Mesenteric fat pad (tissue), 1 donor: ENCODE measurements around the gene STK33. TPM values are rescaled to one million over a fixed set of nuclear protein-coding genes. Genes with fewer than 3 reads are reported as not detected.

Source experiments
- DNase-seq: peaks from one replicate; pipeline ENCODE4 v3.0.0-alpha.2; 2020; ENCODE audit warnings: low spot score
- total RNA-seq: library from RNA; stranded (reverse); fragmentation: NEBNext Ultra II Directional; extraction: Animal tissue kit (Norgen Biotek cat#: 25700); gene quantifications from one replicate; pipeline ENCODE4 v1.2.1, GENCODE V29; 2021
- donor health status: DM: yes; HTN: yes; CAD: no.

The STK33 gene
- total RNA-seq, 1 donor from 2014 or later, result 1.3 TPM

DNA sequence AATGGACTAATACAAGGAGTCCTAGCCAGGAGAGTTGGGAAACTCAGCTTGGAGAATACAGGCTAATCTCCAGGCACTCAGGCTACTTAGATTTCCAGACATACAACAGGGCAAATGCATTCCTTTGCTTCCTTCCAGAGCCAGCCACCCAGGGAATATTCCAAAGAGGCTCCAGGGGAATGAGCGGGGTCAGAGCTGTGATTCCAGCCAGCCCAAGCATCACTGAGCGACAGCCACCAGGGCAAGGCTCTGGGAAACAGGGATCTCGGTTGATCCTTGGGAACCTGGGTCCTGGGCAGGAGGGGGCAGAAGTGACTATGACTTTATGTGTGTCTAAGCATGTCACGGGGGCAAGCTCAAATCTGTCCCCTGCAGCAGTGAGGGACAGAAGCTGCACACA is 218.1 kb downstream of the STK33 start:
- DNase-seq, result no peak

DNA sequence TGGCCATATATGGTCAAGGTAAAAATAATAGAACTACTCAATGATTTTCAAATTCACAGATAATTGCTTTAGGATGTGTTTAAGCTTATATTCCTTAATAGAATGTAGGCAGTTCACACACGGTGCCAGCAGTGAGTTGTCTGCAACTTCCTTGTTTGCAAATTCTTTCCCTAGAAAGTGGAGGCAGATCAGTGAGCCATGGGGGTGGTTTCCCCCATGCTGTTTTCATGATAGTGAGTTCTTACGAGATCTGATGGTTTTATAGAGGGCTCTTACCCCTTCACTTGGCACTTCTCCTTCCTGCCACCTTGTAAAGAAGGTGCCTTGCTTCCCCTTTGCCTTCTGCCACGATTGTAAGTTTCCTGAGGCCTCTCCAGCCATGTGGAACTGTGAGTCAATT is 218.6 kb downstream of the STK33 start:
- DNase-seq, result no peak

DNA sequence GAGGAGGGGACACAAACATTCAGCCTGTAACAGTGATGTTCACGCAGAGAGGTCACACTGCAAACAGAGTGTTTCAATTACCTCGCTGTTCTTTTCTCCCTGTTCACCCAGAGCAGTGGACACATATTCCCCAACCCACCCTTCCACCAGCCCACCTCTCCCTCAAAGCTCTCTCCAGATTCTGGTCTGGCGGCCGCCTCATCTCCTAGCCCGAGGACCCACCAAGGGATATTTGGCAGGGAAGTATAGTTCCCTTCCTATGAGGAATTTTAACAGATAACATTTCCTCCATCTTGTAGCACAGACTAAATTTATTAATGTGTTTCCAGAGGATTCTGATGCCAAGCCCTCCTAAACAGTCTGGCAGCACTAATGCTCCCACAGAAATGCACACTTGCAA is 219.3 kb downstream of the STK33 start:
- peak; percentile 68 for DNase-seq

DNA sequence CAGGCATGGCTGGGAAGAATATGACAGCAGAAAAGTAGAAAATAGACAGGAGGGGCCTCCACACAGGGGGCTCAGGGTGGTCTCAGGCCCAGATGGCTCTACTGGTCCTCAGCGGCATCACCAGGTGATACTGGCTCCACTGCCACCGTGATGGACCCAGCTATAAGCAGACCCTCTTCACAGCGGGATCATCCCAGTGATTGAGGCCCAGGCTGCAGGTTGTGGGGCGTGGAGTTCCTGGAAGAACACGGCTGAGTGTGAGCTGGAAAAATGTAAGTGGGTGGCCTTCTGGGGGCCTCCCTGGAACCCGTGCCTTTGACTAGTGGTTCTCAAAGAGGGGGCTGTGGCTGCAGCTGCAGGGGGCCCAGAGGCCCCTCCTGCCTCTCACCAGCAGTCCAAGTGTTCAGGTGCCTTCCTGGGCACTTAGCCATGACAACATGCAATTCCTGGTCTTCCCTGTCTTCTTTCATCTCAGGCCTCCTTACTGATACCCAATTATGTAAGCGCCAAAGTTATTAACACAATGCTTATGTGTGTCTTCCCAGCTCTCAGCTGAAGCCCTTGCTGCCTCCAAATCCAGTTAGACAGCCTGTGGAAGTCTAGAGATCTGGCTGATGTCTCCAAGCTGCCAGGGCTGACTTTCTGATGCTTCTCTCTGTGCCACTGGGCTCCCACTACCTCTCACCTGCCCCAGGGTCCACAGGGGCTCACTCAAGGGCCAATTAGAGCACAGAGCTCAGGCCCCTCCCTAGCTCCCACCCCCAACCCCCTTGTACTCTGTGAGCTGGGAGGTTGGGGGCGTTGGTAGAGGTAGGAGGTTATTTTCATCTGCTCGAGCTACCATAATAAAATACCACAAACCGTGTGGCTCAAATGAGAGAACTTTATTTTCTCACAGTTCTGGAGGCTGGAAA is 220.3 kb downstream of the STK33 start:
- peak; percentile 59 for DNase-seq

DNA sequence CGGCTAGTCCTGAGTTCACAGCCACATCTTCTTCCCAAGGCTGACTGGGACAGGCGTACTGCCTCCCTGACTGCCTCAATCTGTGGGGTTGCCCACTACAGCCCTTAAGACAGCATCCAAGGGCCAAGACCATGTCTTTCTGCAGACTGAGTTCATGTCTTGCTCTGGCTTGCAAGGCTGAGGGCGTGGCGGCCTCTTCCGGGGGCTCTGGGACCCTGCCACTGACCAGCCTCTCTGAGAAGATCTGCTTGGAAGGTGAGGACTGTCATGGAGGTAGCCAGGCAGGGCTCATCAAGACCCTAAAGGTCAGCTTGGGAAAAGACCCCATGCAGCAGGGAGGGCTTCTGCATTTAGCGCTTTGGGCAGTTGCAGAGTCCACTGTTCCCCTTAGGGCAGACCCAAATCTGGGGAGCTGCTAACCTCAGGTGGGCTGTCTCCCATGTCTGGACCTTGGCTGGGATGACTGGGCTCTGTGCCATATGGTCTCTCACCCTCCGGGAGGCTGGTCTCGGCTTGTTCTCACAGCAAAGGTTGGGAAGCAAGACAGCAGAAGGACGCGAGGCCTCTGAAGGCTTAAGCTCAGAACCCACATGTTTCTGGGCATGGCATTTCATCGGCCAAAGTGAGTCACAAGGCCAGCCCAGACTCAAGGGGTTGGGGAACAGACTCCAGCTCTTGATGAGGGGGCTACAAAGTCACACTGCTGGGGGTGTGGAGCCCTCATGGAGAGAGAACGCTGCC is 221.2 kb downstream of the STK33 start:
- DNase-seq, result peak; percentile 65

DNA sequence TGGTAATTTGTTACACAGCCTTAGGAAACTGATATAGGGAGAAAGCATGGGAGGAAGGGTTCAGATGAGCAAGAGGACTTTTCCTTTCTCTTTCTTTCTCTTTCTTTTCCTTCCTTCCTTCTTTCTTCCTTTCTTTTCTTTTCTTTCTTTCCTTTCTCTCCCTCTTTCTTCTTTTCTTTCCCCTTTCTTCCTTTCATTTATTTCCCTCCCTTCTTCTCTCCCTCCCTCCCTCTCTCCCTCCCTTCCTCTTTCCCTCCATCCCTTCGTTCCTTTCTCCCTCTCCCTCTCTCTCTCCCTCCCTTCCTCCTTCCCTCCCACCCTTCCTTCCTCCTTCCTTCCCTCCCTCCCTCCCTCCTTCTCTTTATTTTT is 222.5 kb downstream of the STK33 start:
- DNase-seq, result no peak

DNA sequence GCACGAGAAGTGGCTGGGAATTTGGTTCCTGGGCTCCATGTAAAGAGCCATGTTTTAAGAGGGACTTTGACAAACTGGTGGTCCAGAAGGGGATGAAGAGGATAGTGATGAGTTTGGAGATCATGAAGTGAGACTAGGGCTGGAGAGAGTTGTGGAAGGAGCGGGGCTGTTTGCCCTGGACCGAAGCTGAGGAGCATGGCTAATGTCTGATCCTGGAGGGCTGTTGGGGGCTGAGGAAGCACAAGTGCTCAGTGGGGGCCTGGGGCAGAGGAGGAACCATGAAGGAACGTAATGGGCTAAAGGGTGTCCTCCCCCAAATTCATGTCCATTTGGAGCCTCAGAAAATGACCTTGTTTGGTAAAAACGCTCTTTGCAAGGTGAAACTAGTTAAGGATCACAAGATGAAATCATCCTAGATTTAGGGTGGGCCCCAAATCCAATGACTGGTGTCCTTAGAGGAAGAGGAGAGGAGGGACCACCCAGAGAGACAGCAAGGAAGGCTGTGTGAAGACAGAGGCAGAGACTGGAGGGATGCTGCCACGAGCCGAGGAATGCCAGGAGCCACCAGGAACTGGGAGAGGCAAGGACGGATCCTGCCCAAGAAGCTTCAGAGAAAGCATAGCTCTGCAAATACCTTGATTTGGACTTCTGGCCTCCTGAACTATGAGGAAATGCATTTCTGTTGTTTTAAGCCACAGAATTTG is 223.1 kb downstream of the STK33 start:
- DNase-seq, result peak; percentile 11

DNA sequence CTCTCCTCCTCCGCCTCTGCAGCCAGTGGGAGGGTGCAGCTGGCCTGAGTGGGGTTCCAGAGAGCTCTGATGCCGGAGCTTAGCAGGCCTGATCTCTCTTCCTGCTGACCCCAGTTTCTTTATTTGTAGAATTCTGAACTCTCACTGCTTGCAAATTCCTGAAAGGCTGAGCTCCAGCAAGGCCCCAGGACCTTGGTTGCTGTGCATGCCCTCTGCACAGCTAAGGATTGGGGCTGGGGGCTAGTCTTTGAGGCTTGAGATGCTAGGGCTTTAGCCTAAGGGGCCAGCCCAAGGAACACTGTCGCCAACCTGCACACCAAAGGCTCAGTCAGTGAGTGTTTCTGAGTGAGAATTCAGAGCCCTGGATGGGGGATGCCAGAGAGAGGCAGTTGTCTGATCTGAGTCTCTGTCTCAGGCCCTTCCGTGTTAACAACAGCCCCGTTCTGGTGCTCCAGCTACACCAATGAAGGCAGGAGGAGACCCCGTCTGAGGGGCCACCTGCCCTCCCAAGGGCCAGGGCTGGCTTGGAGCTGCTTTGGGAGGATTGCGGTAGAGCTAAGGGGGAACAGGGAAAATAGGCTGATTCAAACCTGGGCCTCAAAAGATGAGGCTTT is 224.3 kb downstream of the STK33 start:
- peak; percentile 65 for DNase-seq

DNA sequence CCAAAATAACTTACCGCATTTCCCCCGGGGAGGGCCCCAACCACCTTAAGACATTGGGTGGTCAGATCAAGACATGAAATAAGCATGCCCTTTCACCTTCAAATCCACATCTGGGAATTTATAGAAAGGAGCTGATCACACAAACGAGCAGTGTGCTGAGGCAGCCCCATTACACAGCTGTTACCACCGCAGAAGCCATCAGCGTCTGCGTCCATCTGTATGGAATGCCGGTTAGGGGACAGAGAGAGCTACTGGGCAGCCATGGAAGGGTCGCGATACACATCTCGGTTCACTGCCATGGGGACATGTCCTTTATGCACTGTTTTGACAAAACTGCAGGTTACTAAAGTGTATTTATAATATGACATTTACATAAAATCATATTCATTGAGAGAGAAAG is 225.3 kb downstream of the STK33 start:
- DNase-seq, result no peak

DNA sequence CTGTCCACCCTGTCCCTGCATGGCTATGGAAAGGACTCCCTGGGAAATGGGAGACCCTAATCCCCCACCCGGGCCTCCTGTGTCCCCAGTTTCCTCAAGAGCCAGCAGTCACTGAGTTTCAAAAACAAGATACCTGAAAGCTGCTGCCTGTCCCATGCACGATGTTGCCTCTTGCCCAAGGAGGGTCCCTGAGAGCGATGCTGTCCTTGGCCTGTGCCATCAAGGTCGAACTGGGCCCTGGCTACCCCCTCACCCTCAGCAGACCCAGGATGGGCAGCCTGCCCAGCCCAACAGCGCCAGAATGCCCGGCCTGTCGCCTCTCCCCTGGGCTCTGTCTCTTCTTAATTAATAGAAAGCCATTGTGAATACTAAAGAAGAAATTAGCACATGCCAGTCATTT is 225.8 kb downstream of the STK33 start:
- DNase-seq, result no peak

DNA sequence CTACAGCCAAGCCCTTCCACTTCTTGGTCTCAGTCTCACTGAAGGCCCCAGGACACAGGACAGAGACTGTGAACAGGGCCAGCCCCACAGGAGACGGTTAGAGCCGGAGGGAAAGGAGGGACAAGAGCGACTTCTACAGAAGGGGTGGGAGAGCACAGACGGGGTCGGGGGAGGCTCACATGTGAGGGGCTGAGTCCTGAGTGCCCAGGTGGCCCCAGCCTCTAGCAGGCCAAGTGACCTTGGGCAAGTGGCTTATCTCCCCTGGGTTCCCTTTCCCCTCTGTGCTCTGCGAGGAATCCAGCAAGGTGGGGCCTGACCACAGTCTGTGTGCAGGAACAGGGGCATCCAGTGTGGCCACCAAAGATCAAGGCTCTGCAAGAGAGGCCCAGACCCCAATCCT is 227.7 kb downstream of the STK33 start:
- no peak for DNase-seq

DNA sequence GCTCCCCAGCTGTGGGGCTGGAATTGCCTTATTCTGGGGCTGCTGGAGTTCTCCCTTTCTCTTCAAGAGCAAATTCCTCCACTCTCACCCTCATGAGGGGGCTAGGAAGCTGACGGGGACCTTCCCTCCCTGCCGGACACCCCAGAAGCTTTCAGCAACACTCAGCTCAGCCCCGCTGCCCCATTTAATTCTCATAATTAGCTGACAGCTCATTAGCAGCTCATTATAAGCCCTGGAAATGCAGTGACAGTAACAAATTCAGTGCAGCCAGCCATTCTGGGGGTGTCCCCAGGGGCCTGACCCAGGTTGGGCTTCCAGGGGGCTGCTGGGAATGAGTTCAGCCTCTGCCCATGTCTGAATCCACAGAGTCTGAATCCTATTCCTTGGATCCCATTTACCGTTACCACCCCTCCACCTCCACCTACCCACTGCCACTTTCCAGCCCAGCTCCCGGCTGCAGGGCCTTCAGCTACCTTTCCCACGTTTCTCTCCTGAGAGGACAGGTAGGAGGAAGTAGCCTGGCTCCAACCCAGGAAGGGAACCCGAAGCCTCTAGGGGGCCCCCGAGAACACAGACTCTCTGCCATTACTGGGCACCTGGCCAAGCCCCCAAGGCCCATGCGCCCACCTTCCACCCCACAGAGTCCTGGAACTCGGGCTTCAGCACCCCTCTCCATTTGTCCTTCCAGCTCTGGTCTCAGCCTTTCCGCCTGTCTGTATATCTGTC is 228.6 kb downstream of the STK33 start:
- no peak for DNase-seq

DNA sequence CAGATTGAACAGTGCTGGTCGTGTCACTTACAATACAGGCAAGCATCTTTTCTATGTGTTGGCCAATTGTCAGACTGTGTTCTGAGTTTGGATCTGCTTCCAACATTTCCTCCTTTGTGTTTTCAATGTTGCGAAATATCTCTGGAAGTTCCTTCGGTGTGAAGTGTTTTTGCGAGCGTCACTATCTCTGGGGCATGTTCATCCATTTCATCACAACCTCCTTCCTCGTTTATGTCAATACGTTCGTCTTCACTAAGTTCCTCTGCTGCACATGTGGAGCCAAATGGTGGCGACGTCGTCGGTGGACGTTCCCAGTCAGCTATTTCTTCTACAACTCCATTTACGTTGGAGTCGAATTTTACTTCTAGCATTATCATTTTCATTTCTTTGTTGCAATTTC is 230.1 kb downstream of the STK33 start:
- DNase-seq, result no peak

DNA sequence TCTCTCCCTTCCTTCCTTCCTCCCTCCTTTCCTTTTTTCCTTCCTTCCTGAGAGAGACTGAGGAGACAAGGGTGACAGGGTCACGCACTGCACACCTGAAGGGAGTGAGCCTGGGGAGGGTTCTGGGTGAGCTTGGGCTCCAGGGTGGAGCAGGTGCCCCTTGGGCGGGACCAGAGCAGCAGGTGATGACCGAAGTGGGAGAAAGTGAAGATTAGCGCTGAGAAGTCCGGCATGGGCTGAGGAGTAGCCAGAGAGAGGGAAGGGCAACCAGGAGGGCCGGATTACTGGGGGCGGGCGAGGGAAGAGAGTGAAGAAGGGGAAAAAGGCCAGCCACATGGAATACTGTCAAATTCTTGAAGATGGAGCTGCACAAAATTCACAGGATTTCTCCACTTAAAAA is 231.1 kb downstream of the STK33 start:
- no peak for DNase-seq

DNA sequence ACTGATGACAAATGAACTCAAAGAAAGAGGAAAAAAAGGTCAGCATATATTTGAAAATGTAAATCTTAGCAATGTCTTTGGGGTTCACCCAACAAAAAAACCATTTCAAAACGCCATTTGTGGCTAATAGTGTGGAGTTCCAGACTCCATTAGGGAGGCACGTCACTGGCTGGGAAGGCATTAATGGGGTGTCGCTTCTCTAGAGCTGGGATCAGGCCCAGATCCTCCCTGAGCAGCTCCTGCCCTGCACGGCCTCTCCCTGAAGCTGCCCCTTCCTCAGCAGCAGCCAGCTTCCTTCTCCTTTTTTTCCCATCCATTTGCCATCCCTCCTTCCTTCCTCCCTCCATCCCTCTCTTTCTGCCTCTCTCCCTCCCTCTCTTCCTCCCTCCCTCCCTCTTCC is 231.5 kb downstream of the STK33 start:
- no peak for DNase-seq

DNA sequence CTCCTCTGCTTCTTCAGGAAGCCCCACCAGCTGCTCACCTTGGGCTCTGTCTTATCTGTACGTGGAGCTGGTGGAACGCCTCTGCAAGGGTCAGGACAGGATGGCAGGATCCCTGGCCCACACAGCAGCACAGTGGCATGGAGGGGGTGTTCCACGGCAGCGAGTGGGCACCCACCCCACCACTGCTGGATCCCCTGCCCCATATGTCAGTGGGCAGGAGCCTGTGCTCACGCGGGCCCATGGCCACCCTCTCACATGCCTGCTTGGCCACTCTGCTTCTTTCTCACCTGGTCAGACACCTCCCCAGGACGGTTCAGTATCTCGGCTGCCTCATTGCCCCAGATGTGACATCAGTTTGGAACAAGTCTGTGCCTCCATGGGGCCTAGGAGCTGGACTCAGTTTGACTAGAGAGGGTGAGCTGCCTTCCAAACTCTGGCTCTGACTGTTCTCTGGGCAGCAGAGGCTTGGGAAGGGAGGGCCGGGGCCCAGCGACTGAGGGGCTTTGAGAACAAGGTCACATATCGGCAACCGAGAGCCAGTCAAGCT is 232.3 kb downstream of the STK33 start:
- no peak for DNase-seq

DNA sequence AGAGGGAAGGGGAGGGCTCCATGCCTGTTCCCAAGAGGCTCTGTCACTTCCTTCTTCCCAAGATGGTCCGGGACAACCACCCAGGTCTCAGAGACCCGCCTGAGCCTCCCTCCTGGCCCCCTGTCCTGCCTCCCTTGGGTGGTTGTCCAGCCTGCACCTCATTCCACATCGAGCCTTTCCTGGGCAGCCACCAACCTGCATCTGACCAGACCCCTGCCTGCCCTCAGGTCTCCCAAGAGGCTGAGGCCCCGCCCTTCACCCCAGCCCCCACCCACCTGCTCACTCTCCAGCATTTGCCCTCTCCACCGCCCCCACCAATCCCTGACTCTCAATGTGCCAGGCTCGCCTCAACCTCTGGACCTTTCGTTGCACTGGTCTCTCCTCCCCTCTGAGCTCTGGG is 232.8 kb downstream of the STK33 start:
- DNase-seq, result no peak

DNA sequence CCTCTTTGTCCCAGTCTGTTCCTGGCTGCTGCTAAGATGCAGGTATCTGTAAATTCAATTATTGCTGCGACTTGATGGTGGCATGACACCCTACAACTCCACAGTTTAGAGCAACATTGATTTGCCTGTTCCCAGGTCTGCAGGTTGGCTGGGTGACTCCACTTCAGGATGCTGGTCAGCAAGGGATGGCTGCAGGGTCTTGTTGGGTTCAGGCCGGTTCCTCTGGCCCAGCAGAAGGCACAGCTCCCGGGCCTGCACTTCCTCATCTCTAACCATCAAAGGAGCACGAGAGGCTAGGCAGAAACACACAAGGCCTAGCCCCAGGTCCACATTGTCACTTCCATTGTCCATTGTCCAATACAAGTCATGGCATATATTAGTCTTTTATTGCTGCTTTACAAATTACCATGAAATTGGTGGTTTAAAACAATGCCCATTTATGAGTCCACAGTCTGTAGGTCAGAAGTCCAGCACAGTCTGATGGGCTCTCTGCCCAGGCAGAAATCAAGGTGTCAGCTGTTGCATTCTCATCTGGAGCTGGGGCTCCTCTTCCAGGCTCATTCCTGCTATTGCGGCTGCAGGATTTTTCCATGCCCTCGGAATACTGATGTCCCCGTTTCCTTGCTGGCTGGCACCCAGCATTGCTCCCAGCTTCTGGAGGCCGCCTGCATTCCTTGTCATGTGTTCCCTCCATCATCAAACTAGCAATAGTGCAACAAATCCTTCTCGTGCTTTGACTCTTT is 233.8 kb downstream of the STK33 start:
- no peak for DNase-seq

DNA sequence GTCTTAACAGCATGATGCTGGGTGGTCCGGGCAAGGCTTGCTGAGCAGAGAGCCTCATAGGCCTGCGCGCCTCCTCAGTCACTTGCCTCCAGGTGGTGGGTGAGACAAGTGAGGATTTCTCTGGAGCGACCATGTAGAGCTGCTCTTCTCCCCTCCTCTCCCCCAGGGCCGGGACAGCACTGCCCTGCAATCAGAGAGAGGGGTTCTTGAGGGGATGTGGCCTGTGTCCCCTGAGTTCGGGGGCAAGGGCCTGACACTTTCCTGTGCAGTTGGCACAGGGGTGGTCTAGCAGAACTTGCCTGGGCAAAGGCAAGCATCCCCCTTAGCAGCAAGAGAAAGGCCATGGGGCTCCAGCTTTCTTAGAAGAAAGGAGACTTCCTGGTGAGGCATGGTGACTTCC is 234.5 kb downstream of the STK33 start:
- DNase-seq, result no peak
